Endodermal cell (in vitro differentiated cells): ENCODE results near the gene FBXO46. TPM values are rescaled to one million over a fixed set of nuclear protein-coding genes. Genes with fewer than 3 reads are reported as not detected.
"Not testable (repeated sequence)": the region's sequence is repeated elsewhere in the genome, so short reads cannot be mapped to it uniquely, and the experiment has no call there.

ENCODE experiments used
- DNase-seq: peaks from one replicate; pipeline ENCODE4 v3.0.0-alpha.2; 2017
- H3K27ac ChIP-seq: 2 replicates; pipeline ENCODE4 v1.5.1; 2013; ENCODE audit warnings: mild to moderate bottlenecking, low read depth, low read length, moderate library complexity
- H3K27me3 ChIP-seq: 2 replicates; pipeline ENCODE4 v1.6.1; 2013; ENCODE audit warnings: mild to moderate bottlenecking, low read length, moderate library complexity; ENCODE audit not compliant: insufficient read depth, control insufficient read depth, poor library complexity, severe bottlenecking
- H3K36me3 ChIP-seq: 2 replicates; pipeline ENCODE4 v1.7.0; 2013; ENCODE audit warnings: mild to moderate bottlenecking, low read length, moderate library complexity; ENCODE audit not compliant: control insufficient read depth, insufficient read depth
- H3K4me1 ChIP-seq: one replicate; pipeline ENCODE4 v1.7.0; 2013; ENCODE audit warnings: low read length; ENCODE audit not compliant: control insufficient read depth, insufficient read depth
- H3K4me3 ChIP-seq: 2 replicates; pipeline ENCODE4 v1.5.1; 2013; ENCODE audit warnings: mild to moderate bottlenecking, low read length, moderate library complexity
- H3K9ac ChIP-seq: 2 replicates; pipeline ENCODE4 v1.6.1; 2013; ENCODE audit warnings: mild to moderate bottlenecking, low read length, moderate library complexity; ENCODE audit not compliant: poor library complexity, severe bottlenecking; ENCODE audit errors: extremely low read depth
- H3K9me3 ChIP-seq: 2 replicates; pipeline ENCODE4 v1.6.1; 2013; ENCODE audit warnings: mild to moderate bottlenecking, low read length, moderate library complexity; ENCODE audit not compliant: control insufficient read depth
- H3K27ac Mint-ChIP-seq: 2 replicates; pipeline ENCODE4 v1.8.0; 2020; ENCODE audit warnings: mixed read lengths
- H3K27me3 Mint-ChIP-seq: 2 replicates; pipeline ENCODE4 v1.8.0; 2021; ENCODE audit warnings: mild to moderate bottlenecking, mixed read lengths; ENCODE audit not compliant: insufficient read depth
- H3K36me3 Mint-ChIP-seq: 2 replicates; pipeline ENCODE4 v1.8.0; 2020; ENCODE audit warnings: low read depth, mixed read lengths
- H3K4me1 Mint-ChIP-seq: 2 replicates; pipeline ENCODE4 v1.8.0; 2020; ENCODE audit warnings: mixed read lengths
- H3K4me3 Mint-ChIP-seq: 2 replicates; pipeline ENCODE4 v1.8.0; 2020; ENCODE audit warnings: mild to moderate bottlenecking, moderate library complexity, mixed read lengths
- H3K9me3 Mint-ChIP-seq: 2 replicates; pipeline ENCODE4 v1.8.0; 2020; ENCODE audit warnings: mild to moderate bottlenecking, mixed read lengths
- WGBS, 2 experiments: methylation state at CpG; one replicate each; pipeline versions ENCODE4 v1.1.5 to v1.1.7; 2013; ENCODE audit warnings: missing lambda C conversion rate in 2 of 2, mixed read lengths in 1 of 2; ENCODE audit not compliant: insufficient coverage in 1 of 2, insufficient read length in 1 of 2; 5-methylcytosine and 5-hydroxymethylcytosine counted together
- total RNA-seq, 2 donors: library from RNA; stranded (reverse); fragmentation: NEBNext Ultra II Directional in 1 of 2; extraction: Animal tissue kit (Norgen Biotek cat#: 25700) in 1 of 2; gene quantifications; 2 replicates in 1 of 2; 3 replicates in 1 of 2; pipeline ENCODE4 v1.2.1, GENCODE V29; 2021
- TF ChIP-seq, protein P1 (sequence below): fragments of 200-600 bp; sonication (generic); conservative IDR thresholded peaks from 2 replicates; pipeline ENCODE4 v1.5.0; 2021; ENCODE audit warnings: antibody characterized with exemption, mild to moderate bottlenecking

The FBXO46 gene
- total RNA-seq, 2 donors from 2014 or later, result 36.5 to 42.8 TPM

DNA sequence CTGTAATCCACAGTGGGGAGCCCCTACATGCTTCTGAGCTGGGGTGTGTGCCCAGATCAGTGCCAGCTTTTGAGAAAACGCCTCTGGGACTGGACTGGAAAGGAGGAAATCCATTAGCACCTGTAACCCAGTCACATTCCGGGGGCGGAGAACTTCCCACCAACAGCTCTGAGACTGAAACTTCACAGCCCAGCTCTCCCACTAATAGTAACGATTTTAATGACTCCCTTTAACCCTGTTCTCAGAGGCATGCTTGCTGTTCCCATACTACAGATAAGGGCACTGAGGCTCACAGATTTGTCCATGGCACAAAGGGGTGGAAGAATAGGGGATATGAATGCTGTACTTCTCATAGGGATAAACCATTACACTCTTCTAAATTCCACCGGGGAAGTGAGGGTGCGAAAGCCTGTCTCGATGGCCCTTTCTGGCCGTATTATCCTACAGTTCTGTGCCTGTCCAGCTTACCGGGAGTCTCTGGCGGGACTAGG is 851 bp downstream of the FBXO46 start:
- H3K4me3 Mint-ChIP-seq, result peak overlapping the region; percentile 87
- Histone ChIP-seq H3K9ac (peak overlapping the region; percentile 82), H3K4me3 (peak overlapping the region; percentile 96), H3K27me3 (no peaks in the 10 kb centered on the region), H3K4me1 (peaks cover 2% of the 10 kb centered on the region), H3K27ac (no peak overlapping the region), H3K9me3 (no peaks in the 10 kb centered on the region), H3K36me3 (peaks cover 4% of the 10 kb centered on the region)
- H3K27ac Mint-ChIP-seq, result peak overlapping the region; percentile 88
- H3K36me3 Mint-ChIP-seq, result peaks cover 6% of the 10 kb centered on the region
- peaks cover 9% of the 10 kb centered on the region for H3K4me1 Mint-ChIP-seq
- TF ChIP-seq, protein P1, sequence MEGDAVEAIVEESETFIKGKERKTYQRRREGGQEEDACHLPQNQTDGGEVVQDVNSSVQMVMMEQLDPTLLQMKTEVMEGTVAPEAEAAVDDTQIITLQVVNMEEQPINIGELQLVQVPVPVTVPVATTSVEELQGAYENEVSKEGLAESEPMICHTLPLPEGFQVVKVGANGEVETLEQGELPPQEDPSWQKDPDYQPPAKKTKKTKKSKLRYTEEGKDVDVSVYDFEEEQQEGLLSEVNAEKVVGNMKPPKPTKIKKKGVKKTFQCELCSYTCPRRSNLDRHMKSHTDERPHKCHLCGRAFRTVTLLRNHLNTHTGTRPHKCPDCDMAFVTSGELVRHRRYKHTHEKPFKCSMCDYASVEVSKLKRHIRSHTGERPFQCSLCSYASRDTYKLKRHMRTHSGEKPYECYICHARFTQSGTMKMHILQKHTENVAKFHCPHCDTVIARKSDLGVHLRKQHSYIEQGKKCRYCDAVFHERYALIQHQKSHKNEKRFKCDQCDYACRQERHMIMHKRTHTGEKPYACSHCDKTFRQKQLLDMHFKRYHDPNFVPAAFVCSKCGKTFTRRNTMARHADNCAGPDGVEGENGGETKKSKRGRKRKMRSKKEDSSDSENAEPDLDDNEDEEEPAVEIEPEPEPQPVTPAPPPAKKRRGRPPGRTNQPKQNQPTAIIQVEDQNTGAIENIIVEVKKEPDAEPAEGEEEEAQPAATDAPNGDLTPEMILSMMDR, result no peak
- no peaks in the 10 kb centered on the region for H3K9me3 Mint-ChIP-seq
- WGBS, 2 experiments, result 8 to 9% methylated on average over 8 to 10 of the region's 10 CpGs
- peak; percentile 85 for DNase-seq
- no peaks in the 10 kb centered on the region for H3K27me3 Mint-ChIP-seq

DNA sequence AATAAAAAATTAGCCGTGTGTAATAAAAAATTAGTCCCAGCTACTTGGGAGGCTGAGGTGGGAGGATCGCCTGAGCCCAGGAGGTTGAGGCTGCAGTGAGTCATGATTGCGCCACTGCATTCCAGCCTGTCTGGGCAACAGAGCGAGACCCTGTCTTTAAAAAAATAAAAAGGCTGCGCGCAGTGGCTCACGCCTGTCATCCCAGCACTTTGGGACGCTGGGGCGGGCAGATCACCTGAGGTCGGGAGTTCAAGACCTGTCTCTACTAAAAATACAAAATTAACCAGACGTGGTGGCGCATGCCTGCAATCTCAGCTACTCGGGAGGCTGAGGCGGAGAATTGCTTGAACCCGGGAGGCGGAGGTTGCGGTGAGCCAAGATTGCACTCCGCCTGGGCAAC is 2.0 kb downstream of the FBXO46 start:
- WGBS, 2 experiments, result 90 to 95% methylated on average over 9 to 18 of the region's 18 CpGs
- Mint-ChIP-seq H3K36me3 (peaks cover 13% of the 10 kb centered on the region), H3K27ac (peak overlapping the region; percentile 44), H3K4me1 (peaks cover 12% of the 10 kb centered on the region)
- DNase-seq, H3K27me3 ChIP-seq, H3K4me3 ChIP-seq, H3K9me3 ChIP-seq, H3K9ac ChIP-seq, H3K4me3 Mint-ChIP-seq, H3K4me1 ChIP-seq, H3K9me3 Mint-ChIP-seq, H3K27ac ChIP-seq, H3K27me3 Mint-ChIP-seq, H3K36me3 ChIP-seq: not testable (repeated sequence)

GRCh38 chr19:45720065-45720464 is 10.6 kb downstream of the FBXO46 start:
- not testable (repeated sequence) for H3K27me3 Mint-ChIP-seq, H3K27ac Mint-ChIP-seq, H3K9ac ChIP-seq, DNase-seq, H3K4me3 Mint-ChIP-seq, H3K27me3 ChIP-seq, H3K9me3 Mint-ChIP-seq, H3K27ac ChIP-seq, H3K4me3 ChIP-seq, H3K4me1 ChIP-seq, H3K9me3 ChIP-seq
- peaks cover 26% of the 10 kb centered on the region for H3K4me1 Mint-ChIP-seq
- WGBS, 2 experiments, result 93 to 94% methylated on average over 8 to 11 of the region's 11 CpGs
- peaks cover 40% of the 10 kb centered on the region for H3K36me3 ChIP-seq
- peaks cover 46% of the 10 kb centered on the region for H3K36me3 Mint-ChIP-seq

DNA sequence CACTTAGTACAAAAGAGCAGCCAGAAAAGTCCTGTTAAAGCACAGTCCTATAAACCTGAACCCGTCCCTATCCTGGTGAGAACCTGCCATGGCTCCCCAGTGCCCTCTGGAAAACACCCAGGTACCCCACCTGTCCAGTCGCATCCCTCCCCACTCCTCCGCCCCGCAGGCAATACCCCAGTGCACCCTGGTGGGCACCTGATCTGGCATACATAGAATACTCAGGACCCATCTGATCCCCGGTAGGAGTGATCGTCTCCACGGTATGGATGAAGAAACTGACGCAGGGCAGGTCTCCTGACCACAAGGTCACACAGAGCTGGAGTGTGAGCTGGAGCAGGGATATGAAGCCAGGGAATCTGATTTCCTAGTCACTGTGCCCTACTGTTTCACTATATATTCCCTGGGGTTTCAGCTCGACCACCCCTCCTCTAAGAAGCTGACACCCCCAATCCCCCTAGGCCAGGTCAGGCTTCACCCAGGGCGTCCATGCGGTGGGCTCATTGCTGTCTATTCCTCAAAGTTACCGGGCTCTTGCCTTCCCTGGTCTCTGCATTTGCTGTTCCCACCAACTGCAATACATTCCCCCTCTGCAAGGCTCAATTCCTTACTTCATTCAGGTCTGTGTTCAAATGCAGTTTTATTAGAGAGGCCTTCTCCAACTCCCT is 12.6 kb downstream of the FBXO46 start:
- peak overlapping the region; percentile 92 for H3K4me3 Mint-ChIP-seq
- Histone ChIP-seq H3K27me3 (no peaks in the 10 kb centered on the region), H3K9ac (peak overlapping the region; percentile 66), H3K36me3 (peaks cover 31% of the 10 kb centered on the region), H3K4me3 (peak overlapping the region; percentile 77), H3K4me1 (peaks cover 5% of the 10 kb centered on the region), H3K9me3 (no peaks in the 10 kb centered on the region), H3K27ac (peak overlapping the region; percentile 89)
- H3K9me3 Mint-ChIP-seq, result no peaks in the 10 kb centered on the region
- no peaks in the 10 kb centered on the region for H3K27me3 Mint-ChIP-seq
- peak overlapping the region; percentile 99 for H3K27ac Mint-ChIP-seq
- H3K36me3 Mint-ChIP-seq, result peaks cover 33% of the 10 kb centered on the region
- TF ChIP-seq, protein P1, result no peak
- DNase-seq, result no peak
- peaks cover 26% of the 10 kb centered on the region for H3K4me1 Mint-ChIP-seq
- WGBS, 2 experiments, result 59 to 64% methylated on average over 9 to 12 of the region's 12 CpGs
